WTC11 (cell line): Measurements from ENCODE around the gene CACNB4.

ENCODE experiments used
- ARID4B ChIP-seq: sonication (generic); formaldehyde crosslinking; IDR thresholded peaks from 2 replicates; pipeline ENCODE4 v1.8.0; 2023; ENCODE audit warnings: missing genetic modification reagents, mild to moderate bottlenecking, borderline replicate concordance
- ATF2 ChIP-seq: sonication (generic); formaldehyde crosslinking; IDR thresholded peaks from 2 replicates; pipeline ENCODE4 v1.8.1; 2022; ENCODE audit warnings: low read depth, missing genetic modification reagents, borderline replicate concordance
- ATF3 ChIP-seq: sonication (generic); formaldehyde crosslinking; conservative IDR thresholded peaks from 2 replicates; pipeline ENCODE4 v1.8.1; 2022; ENCODE audit warnings: mild to moderate bottlenecking, missing genetic modification reagents
- CTCF ChIP-seq: fragments of 200-600 bp; IDR thresholded peaks from 2 replicates; pipeline ENCODE4 v1.8.0; 2022; ENCODE audit warnings: antibody characterized with exemption
- E2F1 ChIP-seq: sonication (generic); formaldehyde crosslinking; IDR thresholded peaks from 2 replicates; pipeline ENCODE4 v1.8.0; 2022; ENCODE audit warnings: mild to moderate bottlenecking, missing genetic modification reagents
- ESRRA ChIP-seq: sonication (generic); formaldehyde crosslinking; IDR thresholded peaks from 2 replicates; pipeline ENCODE4 v1.8.1; 2022; ENCODE audit warnings: mild to moderate bottlenecking, missing genetic modification reagents, borderline replicate concordance
- GRHL2 ChIP-seq: fragments of 250-450 bp; sonication (Bioruptor Pico); IDR thresholded peaks from 2 replicates; pipeline ENCODE4 v1.8.0; 2022; ENCODE audit warnings: mild to moderate bottlenecking, moderate library complexity; ENCODE audit not compliant: insufficient replicate concordance, severe bottlenecking
- KAT7 ChIP-seq: sonication (generic); formaldehyde crosslinking; IDR thresholded peaks from 2 replicates; pipeline ENCODE4 v1.8.1; 2023; ENCODE audit warnings: missing genetic modification reagents, mild to moderate bottlenecking, borderline replicate concordance
- MAX ChIP-seq: sonication (generic); formaldehyde crosslinking; IDR thresholded peaks from 2 replicates; pipeline ENCODE4 v1.8.0; 2022; ENCODE audit warnings: mild to moderate bottlenecking, missing genetic modification reagents
- NR2C2 ChIP-seq: sonication (generic); formaldehyde crosslinking; IDR thresholded peaks from 2 replicates; pipeline ENCODE4 v1.8.0; 2022; ENCODE audit warnings: mild to moderate bottlenecking, missing genetic modification reagents
- PRDM15 ChIP-seq: sonication (generic); formaldehyde crosslinking; IDR thresholded peaks from 2 replicates; pipeline ENCODE4 v1.8.0; 2022; ENCODE audit warnings: missing genetic modification reagents
- SP1 ChIP-seq: sonication (generic); formaldehyde crosslinking; conservative IDR thresholded peaks from 2 replicates; pipeline ENCODE4 v1.8.1; 2022; ENCODE audit warnings: missing genetic modification reagents
- ZNF263 ChIP-seq: sonication (generic); formaldehyde crosslinking; IDR thresholded peaks from 2 replicates; pipeline ENCODE4 v1.8.1; 2022; ENCODE audit warnings: low read depth, mild to moderate bottlenecking, moderate library complexity, missing genetic modification reagents

- TF ChIP-seq CTCF (no peak), ARID4B (no peak), MAX (CRISPR knock-in tag) (no peak), PRDM15 (no peak), E2F1 (CRISPR knock-in tag) (no peak), NR2C2 (CRISPR knock-in tag) (no peak), KAT7 (CRISPR knock-in tag) (no peak), ZNF263 (CRISPR knock-in tag) (no peak), SP1 (CRISPR knock-in tag) (no peak), GRHL2 (CRISPR knock-in tag) (no peak), ATF3 (CRISPR knock-in tag) (no peak), ATF2 (CRISPR knock-in tag) (no peak), ESRRA (CRISPR knock-in tag) (no peak)
These were observed 12.6 kb downstream of the CACNB4 start for GRCh38 chr2:152086231-152086630.
